Measurements from ENCODE around the gene SERPINA4. TPM values are rescaled to one million over a fixed set of nuclear protein-coding genes. Genes with fewer than 3 reads are reported as not detected.

The SERPINA4 gene
- total RNA-seq, 4 donors from 2014 or later = not detected

GRCh38 chr14:94571950-94572349 lies 10.7 kb downstream of the SERPINA4 start:
- Histone ChIP-seq H3K27me3 (no peaks in the 10 kb centered on the region), H3K27ac (peak overlapping the region in 3 of 4 donors; percentile 31 to 62 (median 33)), H3K36me3 (no peaks in the 10 kb centered on the region), H3K9me3 (no peaks in the 10 kb centered on the region), H3K4me1 (peaks cover 0 to 2% (median 0%) of the 10 kb centered on the region in 4 donors), H3K4me3 (no peak overlapping the region)
- TF ChIP-seq POLR2A (IDR thresholded peaks at IDR 0.05) = no peak
- no peak for TF ChIP-seq EP300 (IDR thresholded peaks at IDR 0.05; ENCODE audit: low read depth)
- TF ChIP-seq CTCF (IDR thresholded peaks at IDR 0.05) = no peak
- no peak for TF ChIP-seq POLR2AphosphoS5 (IDR thresholded peaks at IDR 0.05)
- WGBS, 2 donors (ENCODE audit: low coverage in 1 of 2) = 80 to 87% methylated on average over 2 to 6 of the region's 6 CpGs
- intact Hi-C loops (cut with DNase I; ENCODE audit: low total_unique reads) = no loop called here
- DNase-seq = no peak
- in situ Hi-C loops (cut with MboI; ENCODE audit: low pct_ligation_motif_present in 1 of 4, low pct_unique_long_range_greater_than_20kb in 1 of 4, low sequenced_read_pairs in 3 of 4) = no loop called here

- no peaks in the 10 kb centered on the region for H3K36me3 ChIP-seq
- in situ Hi-C loops (cut with MboI; ENCODE audit: low pct_ligation_motif_present in 1 of 4, low pct_unique_long_range_greater_than_20kb in 1 of 4, low sequenced_read_pairs in 3 of 4) (no loop called here), intact Hi-C loops (cut with DNase I; ENCODE audit: low total_unique reads) (no loop called here)
- 82 to 86% methylated on average over 6 to 7 of the region's 7 CpGs for WGBS, 2 donors (ENCODE audit: low coverage in 1 of 2)
- no peak overlapping the region for H3K4me3 ChIP-seq
- no peaks in the 10 kb centered on the region for H3K27me3 ChIP-seq
- peaks cover 0 to 2% (median 0%) of the 10 kb centered on the region in 4 donors for H3K4me1 ChIP-seq
- no peak overlapping the region for H3K27ac ChIP-seq
- no peak for DNase-seq
- no peaks in the 10 kb centered on the region for H3K9me3 ChIP-seq
- TF ChIP-seq EP300 (IDR thresholded peaks at IDR 0.05; ENCODE audit: low read depth) (no peak), CTCF (IDR thresholded peaks at IDR 0.05) (no peak), POLR2AphosphoS5 (IDR thresholded peaks at IDR 0.05) (no peak), POLR2A (IDR thresholded peaks at IDR 0.05) (no peak)
Measured at GRCh38 chr14:94572637-94573303, 11.5 kb downstream of the SERPINA4 start.

- Histone ChIP-seq H3K4me3 (no peak overlapping the region), H3K9me3 (no peaks in the 10 kb centered on the region), H3K27me3 (no peaks in the 10 kb centered on the region), H3K36me3 (no peaks in the 10 kb centered on the region), H3K27ac (no peak overlapping the region), H3K4me1 (peaks cover 0 to 2% (median 0%) of the 10 kb centered on the region in 4 donors)
- TF ChIP-seq EP300 (IDR thresholded peaks at IDR 0.05; ENCODE audit: low read depth) (no peak), POLR2A (IDR thresholded peaks at IDR 0.05) (no peak), CTCF (IDR thresholded peaks at IDR 0.05) (no peak), POLR2AphosphoS5 (IDR thresholded peaks at IDR 0.05) (no peak)
- 78% methylated on average over 6 of the region's 6 CpGs; no CpG with 5 or more reads in 1 of the 2 donors for WGBS, 2 donors (ENCODE audit: low coverage in 1 of 2)
- in situ Hi-C loops (cut with MboI; ENCODE audit: low pct_ligation_motif_present in 1 of 4, low pct_unique_long_range_greater_than_20kb in 1 of 4, low sequenced_read_pairs in 3 of 4) (no loop called here), intact Hi-C loops (cut with DNase I; ENCODE audit: low total_unique reads) (no loop called here)
- no peak for DNase-seq
Measured at GRCh38 chr14:94573475-94574277, 12.4 kb downstream of the SERPINA4 start.

GRCh38 chr14:94574336-94574735 lies 13.1 kb downstream of the SERPINA4 start:
- H3K36me3 ChIP-seq = no peaks in the 10 kb centered on the region
- TF ChIP-seq CTCF (IDR thresholded peaks at IDR 0.05) (no peak), EP300 (IDR thresholded peaks at IDR 0.05; ENCODE audit: low read depth) (no peak), POLR2AphosphoS5 (IDR thresholded peaks at IDR 0.05) (no peak), POLR2A (IDR thresholded peaks at IDR 0.05) (no peak)
- no peaks in the 10 kb centered on the region for H3K27me3 ChIP-seq
- DNase-seq = no peak
- H3K27ac ChIP-seq = no peak overlapping the region
- WGBS, 2 donors (ENCODE audit: low coverage in 1 of 2) = 63 to 88% methylated on average over 2 to 3 of the region's 3 CpGs
- intact Hi-C loops (cut with DNase I; ENCODE audit: low total_unique reads) = no loop called here
- in situ Hi-C loops (cut with MboI; ENCODE audit: low pct_ligation_motif_present in 1 of 4, low pct_unique_long_range_greater_than_20kb in 1 of 4, low sequenced_read_pairs in 3 of 4) = no loop called here
- H3K4me1 ChIP-seq = peaks cover 0 to 2% (median 0%) of the 10 kb centered on the region in 4 donors
- H3K9me3 ChIP-seq = no peaks in the 10 kb centered on the region
- H3K4me3 ChIP-seq = no peak overlapping the region

All from transverse colon (tissue), 4 donors.